HG03039 (cell line): ENCODE results near the gene UHRF2.
"Not testable (repeated sequence)": the region's sequence is repeated elsewhere in the genome, so short reads cannot be mapped to it uniquely, and the experiment has no call there.

Source experiments
- ATAC-seq: cut with Tn5 transposase; IDR thresholded peaks from one replicate; pipeline ENCODE4 v1.9.1; 2021; ENCODE audit warnings: mild to moderate bottlenecking, moderate library complexity; ENCODE audit not compliant: unreplicated experiment

The UHRF2 gene, protein sequence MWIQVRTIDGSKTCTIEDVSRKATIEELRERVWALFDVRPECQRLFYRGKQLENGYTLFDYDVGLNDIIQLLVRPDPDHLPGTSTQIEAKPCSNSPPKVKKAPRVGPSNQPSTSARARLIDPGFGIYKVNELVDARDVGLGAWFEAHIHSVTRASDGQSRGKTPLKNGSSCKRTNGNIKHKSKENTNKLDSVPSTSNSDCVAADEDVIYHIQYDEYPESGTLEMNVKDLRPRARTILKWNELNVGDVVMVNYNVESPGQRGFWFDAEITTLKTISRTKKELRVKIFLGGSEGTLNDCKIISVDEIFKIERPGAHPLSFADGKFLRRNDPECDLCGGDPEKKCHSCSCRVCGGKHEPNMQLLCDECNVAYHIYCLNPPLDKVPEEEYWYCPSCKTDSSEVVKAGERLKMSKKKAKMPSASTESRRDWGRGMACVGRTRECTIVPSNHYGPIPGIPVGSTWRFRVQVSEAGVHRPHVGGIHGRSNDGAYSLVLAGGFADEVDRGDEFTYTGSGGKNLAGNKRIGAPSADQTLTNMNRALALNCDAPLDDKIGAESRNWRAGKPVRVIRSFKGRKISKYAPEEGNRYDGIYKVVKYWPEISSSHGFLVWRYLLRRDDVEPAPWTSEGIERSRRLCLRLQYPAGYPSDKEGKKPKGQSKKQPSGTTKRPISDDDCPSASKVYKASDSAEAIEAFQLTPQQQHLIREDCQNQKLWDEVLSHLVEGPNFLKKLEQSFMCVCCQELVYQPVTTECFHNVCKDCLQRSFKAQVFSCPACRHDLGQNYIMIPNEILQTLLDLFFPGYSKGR

GRCh38 chr9:6412487-6413364, at the start of gene UHRF2:
TSS of gene UHRF2 (plus strand) at chr9:6413199. CDS start at chr9:6413491, 292 bp downstream.
- peak; percentile 79 for ATAC-seq

GRCh38 chr9:6367128-6367890, 45.7 kb upstream of the UHRF2 start:
- no peak for ATAC-seq

GRCh38 chr9:6368831-6369230, 44.2 kb upstream of the UHRF2 start:
- ATAC-seq = no peak

DNA sequence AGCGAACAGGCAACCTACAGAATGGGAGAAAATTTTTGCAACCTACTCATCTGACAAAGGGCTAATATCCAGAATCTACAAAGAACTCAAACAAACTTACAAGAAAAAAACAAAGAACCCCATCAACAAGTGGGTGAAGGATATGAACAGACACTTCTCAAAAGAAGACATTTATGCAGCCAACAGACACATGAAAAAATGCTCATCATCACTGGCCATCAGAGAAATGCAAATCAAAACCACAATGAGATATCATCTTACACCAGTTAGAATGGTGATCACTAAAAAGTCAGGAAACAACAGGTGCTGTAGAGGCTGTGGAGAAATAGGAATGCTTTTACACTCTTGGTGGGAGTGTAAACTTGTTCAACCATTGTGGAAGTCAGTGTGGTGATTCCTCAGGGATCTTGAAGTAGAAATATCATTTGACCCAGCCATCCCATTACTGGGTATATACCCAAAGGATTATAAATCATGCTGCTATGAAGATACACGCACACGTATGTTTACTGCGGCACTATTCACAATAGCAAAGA, 31.5 kb upstream of the UHRF2 start:
- ATAC-seq = not testable (repeated sequence)

DNA sequence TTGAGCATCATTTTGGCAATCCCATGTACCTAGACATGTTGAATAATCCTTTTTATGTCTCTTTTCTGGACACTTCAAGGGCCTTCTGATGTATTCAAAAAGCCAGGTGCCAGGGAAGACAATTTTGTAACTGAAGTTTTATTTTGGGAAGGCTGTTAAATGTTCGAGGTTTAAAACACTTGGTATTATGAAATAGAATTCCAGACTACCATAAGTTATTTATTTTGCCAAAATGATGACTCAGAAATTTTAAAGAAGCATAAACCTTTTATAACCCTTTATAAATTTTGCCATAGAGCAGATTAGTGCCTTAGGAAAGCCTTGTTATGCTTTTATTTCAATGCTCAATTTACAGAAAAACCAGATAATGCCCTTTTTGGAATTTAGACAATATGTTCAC, 30.3 kb upstream of the UHRF2 start:
- no peak for ATAC-seq

DNA sequence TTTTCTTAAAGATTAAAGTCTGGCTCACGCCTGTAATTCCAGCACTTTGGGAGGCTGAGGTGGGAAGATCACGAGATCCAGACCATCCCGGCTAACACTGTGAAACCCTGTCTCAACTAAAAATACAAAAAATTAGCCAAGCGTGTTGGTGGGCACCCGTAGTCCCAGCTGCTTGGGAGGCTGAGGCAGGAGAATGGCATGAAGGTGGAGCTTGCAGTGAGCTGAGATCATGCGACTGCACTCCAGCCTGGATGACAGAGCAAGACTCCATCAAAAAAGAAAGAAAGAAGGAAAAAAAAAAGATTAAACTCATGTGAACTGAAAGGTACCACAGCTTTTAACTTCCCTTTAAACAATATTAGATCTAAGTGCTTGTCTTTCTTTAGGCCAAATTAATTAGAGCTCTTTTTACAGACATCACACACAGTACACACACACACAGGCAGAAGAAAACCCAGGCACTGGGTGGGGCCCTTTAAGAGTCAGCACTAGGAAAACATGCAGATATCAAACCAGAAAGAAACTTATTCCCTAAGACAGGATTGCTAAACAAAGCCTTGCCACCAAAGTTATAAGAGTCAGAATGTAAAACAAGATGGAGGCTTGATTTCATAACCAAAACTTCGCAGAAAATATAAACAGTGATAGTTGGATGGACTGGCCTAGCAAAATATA, 29.3 kb upstream of the UHRF2 start:
- ATAC-seq = no peak

DNA sequence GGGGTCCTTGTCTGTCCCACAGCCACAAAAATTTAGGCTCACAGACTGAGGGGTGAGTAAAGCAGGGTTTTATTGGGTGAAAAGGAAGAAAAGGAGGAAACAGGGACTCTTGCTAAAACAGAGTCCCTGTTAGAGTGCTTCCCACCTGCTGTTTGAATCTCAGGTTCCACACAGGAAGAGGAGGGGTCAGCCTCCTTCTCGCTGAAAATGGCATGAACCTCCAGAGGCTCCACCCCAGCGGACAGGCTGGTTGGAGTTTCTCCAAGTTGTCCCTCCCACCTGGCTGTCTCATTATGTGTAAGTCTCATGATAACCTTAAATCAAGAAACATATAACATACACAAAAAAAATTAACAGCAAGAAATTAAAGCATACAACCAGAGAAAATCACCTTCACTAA, 28.3 kb upstream of the UHRF2 start:
- no peak for ATAC-seq

DNA sequence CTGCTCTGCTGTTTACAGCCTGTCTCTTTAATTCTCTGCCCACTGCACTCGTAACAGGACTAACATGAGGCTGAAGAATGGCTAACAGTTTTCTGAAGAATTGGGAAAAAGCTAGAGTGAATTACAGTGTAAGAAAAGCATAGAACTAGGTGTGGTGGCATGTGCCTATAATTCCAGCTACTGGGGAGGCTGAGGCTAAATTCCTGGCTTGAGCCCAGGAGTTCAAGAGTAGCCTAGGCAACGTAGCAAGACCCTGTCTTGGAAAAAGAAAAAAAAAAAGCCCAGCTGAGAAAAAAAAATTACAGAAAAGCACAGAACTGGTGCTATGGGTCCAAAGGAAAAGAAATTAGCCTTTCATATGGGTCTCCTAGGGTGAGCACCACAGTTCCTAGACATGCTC, 13.9 kb upstream of the UHRF2 start:
- ATAC-seq = no peak

- ATAC-seq = no peak
Measured at GRCh38 chr9:6405371-6405770, 7.6 kb upstream of the UHRF2 start.

DNA sequence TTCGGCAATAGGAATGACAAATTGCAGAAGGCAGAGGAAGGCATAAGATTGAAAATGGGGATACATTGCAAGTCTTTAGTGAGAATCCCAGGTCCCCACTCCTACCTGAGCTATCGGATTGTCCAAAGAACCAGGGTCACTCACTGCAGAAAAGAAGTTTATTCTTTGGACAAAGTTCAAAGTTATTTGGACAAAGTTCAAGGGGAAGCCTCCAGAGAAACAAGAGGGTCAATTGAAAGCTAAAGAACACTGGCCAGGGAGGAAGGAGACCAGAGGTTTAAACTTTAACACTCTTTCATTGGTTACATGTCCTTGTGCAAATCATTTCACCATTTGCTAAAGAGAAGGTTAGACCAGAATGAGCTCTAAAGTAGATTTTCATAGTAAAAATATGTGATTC, 5.2 kb upstream of the UHRF2 start:
- ATAC-seq = no peak

DNA sequence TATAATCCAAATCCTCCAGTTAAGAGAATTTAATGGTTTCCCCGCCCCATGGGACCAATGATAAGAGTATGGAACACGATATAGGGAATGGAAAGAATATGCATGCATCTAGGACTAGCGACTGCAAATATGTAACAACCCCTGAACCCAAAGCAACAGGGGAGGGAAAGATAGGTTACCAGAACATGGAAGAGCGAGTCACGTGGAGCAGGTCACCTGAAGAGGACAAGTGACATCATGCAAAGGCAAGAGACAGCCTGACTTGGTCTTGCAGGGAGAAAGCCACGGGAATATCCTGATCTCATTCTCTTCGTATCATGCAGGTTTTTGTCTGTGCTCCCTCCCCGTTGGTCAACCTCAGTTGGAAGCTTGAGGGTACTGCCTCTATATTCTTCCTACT, 4.7 kb upstream of the UHRF2 start:
- no peak for ATAC-seq

- no peak for ATAC-seq
Measured at GRCh38 chr9:6409811-6410210, 3.2 kb upstream of the UHRF2 start.

DNA sequence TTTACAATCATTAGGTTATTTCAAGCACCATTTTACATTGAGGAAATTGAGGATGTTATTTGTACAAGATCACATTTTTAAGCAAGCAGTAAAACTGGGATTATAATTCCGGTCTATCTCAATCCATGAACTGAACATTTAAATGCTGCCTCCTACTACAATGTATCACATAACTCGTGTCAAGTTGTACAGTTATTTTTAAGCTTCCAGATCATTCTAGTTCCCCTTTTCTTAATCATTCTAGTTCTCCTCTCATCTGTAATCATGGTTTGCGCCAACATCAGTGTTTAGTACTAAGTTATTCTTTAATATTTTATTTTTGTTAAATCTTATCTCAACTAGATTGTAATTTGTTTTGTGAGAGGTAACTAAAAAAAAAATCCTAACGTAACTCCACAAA, 2.4 kb upstream of the UHRF2 start:
- ATAC-seq = no peak

GRCh38 chr9:6413365-6414246, 607 bp downstream of the UHRF2 start:
- ATAC-seq = peak; percentile 12

DNA sequence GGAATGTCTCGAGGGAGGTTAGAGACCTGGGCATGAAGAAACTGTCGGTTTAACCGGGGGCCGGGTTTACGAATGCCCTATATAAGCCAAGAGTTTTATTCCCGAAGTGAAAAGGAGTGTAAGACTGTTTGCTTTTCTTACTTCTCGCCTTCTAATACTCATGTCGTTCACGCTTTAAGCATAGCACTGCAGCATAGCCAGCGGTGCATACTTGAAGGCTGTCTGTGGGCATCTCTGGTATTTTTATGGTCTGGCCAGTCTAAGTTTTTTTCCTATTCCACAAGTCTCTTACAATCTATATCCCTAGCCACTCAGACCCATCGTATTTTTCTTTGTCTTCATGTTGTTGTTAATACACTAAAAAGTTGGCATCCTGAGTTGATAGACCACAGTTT, 1.2 kb downstream of the UHRF2 start:
- no peak for ATAC-seq

- ATAC-seq = no peak
Measured at GRCh38 chr9:6415266-6415665, 2.3 kb downstream of the UHRF2 start.

- ATAC-seq = no peak
Measured at GRCh38 chr9:6417186-6417585, 4.2 kb downstream of the UHRF2 start.

- ATAC-seq = no peak
Measured at GRCh38 chr9:6418764-6419163, 5.8 kb downstream of the UHRF2 start.

DNA sequence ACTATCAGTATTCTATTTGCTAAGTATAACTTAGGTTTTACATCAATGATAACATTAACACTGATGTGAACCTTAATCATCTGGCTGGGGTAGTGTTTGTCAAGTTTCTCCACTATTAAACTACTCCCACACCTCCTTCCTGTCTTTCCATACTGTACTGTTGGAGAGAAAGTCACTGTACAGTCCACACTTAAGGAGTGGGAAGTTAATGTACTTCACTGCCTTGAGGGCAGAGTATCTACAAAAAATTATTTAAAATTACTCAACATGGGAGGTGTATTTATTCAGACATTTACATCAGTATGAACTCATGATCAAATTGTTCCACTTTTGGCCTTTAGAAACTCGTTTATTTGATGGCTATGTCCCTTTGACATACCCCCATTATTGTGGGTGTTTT, 11.9 kb downstream of the UHRF2 start:
- ATAC-seq = no peak
